Caco-2 (cell line): ENCODE results near the gene MPIG6B. TPM values are rescaled to one million over a fixed set of nuclear protein-coding genes. Genes with fewer than 3 reads are reported as not detected.
A peak's percentile ranks its signal among the peaks of the same experiment; 100 is the strongest.

Experiments used
- BruUV-seq: library from RNA; stranded (reverse); fragments of 400-500 nt; replicated peaks from 2 replicates; lab custom pipeline; 2021; lab: Mats Ljungman, UMichigan
- CTCF ChIA-PET: fragments of 300-600 bp; sonication (Branson Sonifier 250); formaldehyde crosslinking; loops from one replicate; lab custom pipeline; 2022; ENCODE audit warnings: antibody characterized with exemption; lab: Charles Lee
- POLR2A ChIA-PET: fragments of 300-600 bp; sonication (Branson Sonifier 250); formaldehyde crosslinking; loops from one replicate; lab custom pipeline; 2022; ENCODE audit warnings: antibody characterized with exemption; lab: Charles Lee
- DNase-seq, 2 experiments: peaks; one replicate each; pipeline versions ENCODE4 v3.0.0 to v3.0.0-alpha.2; 2020 to 2022
- H3K27me3 ChIP-seq: replicated peaks from 2 replicates; pipeline ENCODE4 v1.6.0; 2011; ENCODE audit warnings: low read length; ENCODE audit not compliant: control insufficient read depth, insufficient read depth
- H3K36me3 ChIP-seq: 2 replicates; pipeline ENCODE4 v1.5.1; 2011; ENCODE audit warnings: low read length; ENCODE audit not compliant: control insufficient read depth, insufficient read depth
- H3K4me1 ChIP-seq: fragments of 250-450 bp; sonication (Bioruptor Pico); 2 replicates; pipeline ENCODE4 v1.5.1; 2020; ENCODE audit warnings: mild to moderate bottlenecking
- H3K4me3 ChIP-seq: 2 replicates; pipeline ENCODE4 v1.5.1; 2011; ENCODE audit warnings: low read depth, mild to moderate bottlenecking, control low read depth, low read length
- H3K9me3 ChIP-seq: fragments of 250-450 bp; sonication (Bioruptor Pico); 2 replicates; pipeline ENCODE4 v1.5.1; 2020; ENCODE audit warnings: mild to moderate bottlenecking, moderate library complexity
- H3K27ac Mint-ChIP-seq: one replicate; pipeline ENCODE4 v1.8.0; 2022; ENCODE audit warnings: mixed read lengths; ENCODE audit not compliant: unreplicated experiment
- H3K27me3 Mint-ChIP-seq: one replicate; pipeline ENCODE4 v1.8.0; 2022; ENCODE audit warnings: mixed read lengths; ENCODE audit not compliant: insufficient read depth, unreplicated experiment
- H3K36me3 Mint-ChIP-seq: one replicate; pipeline ENCODE4 v1.8.0; 2022; ENCODE audit warnings: mild to moderate bottlenecking, mixed read lengths; ENCODE audit not compliant: insufficient read depth, unreplicated experiment
- H3K4me1 Mint-ChIP-seq: one replicate; pipeline ENCODE4 v1.8.0; 2022; ENCODE audit warnings: low read depth, mixed read lengths; ENCODE audit not compliant: unreplicated experiment
- H3K4me3 Mint-ChIP-seq: one replicate; pipeline ENCODE4 v1.8.0; 2022; ENCODE audit warnings: mild to moderate bottlenecking, moderate library complexity, mixed read lengths; ENCODE audit not compliant: unreplicated experiment
- H3K9me3 Mint-ChIP-seq: one replicate; pipeline ENCODE4 v1.8.0; 2022; ENCODE audit warnings: mixed read lengths; ENCODE audit not compliant: unreplicated experiment
- intact Hi-C: fragments of 100-400 bp; cut with micrococcal nuclease; formaldehyde crosslinking; loops from one replicate; pipeline ENCODE4 v1.10.0; 2022; ENCODE audit not compliant: unreplicated experiment
- total RNA-seq: library from RNA; stranded (reverse); gene quantifications from 2 replicates; pipeline ENCODE4 v1.2.3, GENCODE V29; 2022
- TF ChIP-seq, protein P1 (sequence below), 2 experiments: fragments of 200-600 bp in 1 of 2; IDR thresholded peaks; 1 replicate in 1 of 2; 2 replicates in 1 of 2; pipeline versions ENCODE4 v1.5.1 to v1.8.0; 2011 to 2022; ENCODE audit warnings: antibody characterized with exemption in 1 of 2, control low read depth in 1 of 2, inconsistent platforms in 1 of 2, low read depth in 1 of 2, low read length in 1 of 2, mild to moderate bottlenecking in 1 of 2, moderate library complexity in 1 of 2; ENCODE audit not compliant: insufficient read depth in 1 of 2, severe bottlenecking in 1 of 2, unreplicated experiment in 1 of 2

The MPIG6B gene
- total RNA-seq, 1 experiment from 2014 or later: not detected

DNA sequence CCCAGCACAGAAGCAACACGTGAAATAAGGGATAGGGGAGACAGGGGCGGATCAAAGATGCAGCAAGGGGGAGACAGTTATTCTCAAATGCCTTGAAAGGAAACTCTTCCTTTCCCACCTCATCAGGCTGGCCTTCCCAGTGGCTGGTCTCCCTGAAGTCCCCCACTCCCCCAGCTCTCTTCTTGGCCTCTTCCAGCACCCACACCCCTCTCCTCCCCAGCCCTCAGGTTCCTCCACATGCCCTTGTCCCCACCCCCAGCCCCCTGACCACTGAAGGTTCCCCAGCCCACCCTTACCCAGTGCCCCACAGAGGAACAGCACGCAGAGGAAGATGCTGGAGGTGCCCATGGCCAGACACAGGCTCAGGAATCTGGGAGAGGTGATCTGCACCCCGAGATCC lies 9.7 kb upstream of the MPIG6B start:
- intact Hi-C loops: no loop called here
- POLR2A ChIA-PET: interaction anchor here (0.9 to 1.9 kb wide), 3 partner anchors 10 to 149 kb away, joined by 5 to 11 read pairs (median 7); partner anchors contain the start of genes ABHD16A and NEU1
- peaks cover 38% of the 10 kb centered on the region for H3K4me1 ChIP-seq
- Mint-ChIP-seq H3K4me3 (peak overlapping the region; percentile 65), H3K27ac (peak overlapping the region; percentile 98), H3K36me3 (peaks cover 5% of the 10 kb centered on the region), H3K4me1 (peaks cover 44% of the 10 kb centered on the region), H3K9me3 (no peaks in the 10 kb centered on the region), H3K27me3 (no peaks in the 10 kb centered on the region)
- no peaks in the 10 kb centered on the region for H3K9me3 ChIP-seq
- CTCF ChIA-PET: interaction anchor here (1.0 to 1.7 kb wide), 4 partner anchors 16 to 93 kb away, joined by 3 to 6 read pairs (median 4); partner anchors contain the start of genes DDAH2 and LSM2
- H3K4me3 ChIP-seq: no peak overlapping the region
- no TSS peak for BruUV-seq
- no peak for DNase-seq
- H3K27me3 ChIP-seq: no peaks in the 10 kb centered on the region
- no peaks in the 10 kb centered on the region for H3K36me3 ChIP-seq
- TF ChIP-seq, protein P1, sequence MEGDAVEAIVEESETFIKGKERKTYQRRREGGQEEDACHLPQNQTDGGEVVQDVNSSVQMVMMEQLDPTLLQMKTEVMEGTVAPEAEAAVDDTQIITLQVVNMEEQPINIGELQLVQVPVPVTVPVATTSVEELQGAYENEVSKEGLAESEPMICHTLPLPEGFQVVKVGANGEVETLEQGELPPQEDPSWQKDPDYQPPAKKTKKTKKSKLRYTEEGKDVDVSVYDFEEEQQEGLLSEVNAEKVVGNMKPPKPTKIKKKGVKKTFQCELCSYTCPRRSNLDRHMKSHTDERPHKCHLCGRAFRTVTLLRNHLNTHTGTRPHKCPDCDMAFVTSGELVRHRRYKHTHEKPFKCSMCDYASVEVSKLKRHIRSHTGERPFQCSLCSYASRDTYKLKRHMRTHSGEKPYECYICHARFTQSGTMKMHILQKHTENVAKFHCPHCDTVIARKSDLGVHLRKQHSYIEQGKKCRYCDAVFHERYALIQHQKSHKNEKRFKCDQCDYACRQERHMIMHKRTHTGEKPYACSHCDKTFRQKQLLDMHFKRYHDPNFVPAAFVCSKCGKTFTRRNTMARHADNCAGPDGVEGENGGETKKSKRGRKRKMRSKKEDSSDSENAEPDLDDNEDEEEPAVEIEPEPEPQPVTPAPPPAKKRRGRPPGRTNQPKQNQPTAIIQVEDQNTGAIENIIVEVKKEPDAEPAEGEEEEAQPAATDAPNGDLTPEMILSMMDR (IDR thresholded peaks at IDR 0.05; ENCODE audit: insufficient read depth in 1 of 2, low read depth in 1 of 2, low read length in 1 of 2, severe bottlenecking in 1 of 2, unreplicated experiment in 1 of 2): no peak

DNA sequence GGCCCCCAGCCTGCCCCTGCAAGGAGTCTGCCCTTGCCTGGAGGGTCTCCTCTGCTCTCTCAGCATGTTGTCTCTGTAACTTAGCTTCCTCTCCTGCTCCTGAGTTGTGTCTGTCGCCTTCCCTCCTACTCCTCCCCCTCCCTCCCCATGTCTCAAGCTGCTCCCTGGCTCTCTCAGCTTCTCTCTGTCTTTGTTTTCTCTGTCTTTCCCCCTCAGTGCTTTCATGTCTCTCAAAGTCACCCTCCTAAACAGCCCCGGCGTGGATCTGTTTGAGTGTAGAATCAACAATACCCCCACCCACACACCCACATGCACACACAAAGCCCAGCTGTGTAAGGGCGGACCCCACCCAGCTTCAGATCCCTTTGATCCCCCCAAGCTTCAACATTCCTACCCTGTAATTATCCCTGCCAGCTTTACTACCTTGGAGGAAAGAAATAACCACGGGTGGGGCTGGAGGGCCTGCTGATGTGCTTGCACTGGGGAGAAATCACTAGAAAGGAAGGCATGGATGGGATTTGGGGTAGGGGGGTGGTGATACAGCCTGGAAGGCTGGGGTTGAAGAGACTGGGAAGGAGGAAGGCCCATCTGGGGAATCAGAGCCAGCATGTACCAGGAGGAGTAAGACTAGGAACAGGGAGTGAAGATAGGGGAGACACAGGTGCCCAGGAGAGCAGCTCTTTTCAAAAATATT lies 9.0 kb upstream of the MPIG6B start:
- intact Hi-C loops: no loop called here
- POLR2A ChIA-PET: interaction anchor here (0.8 to 1.9 kb wide), 6 partner anchors 11 to 149 kb away, joined by 3 to 11 read pairs (median 6); partner anchors contain the start of genes ABHD16A, CLIC1, HSPA1B and NEU1
- Histone ChIP-seq H3K27me3 (no peaks in the 10 kb centered on the region), H3K36me3 (no peaks in the 10 kb centered on the region), H3K4me3 (0 out of 2 replicates have a peak overlapping the region, but pooled peaks have one; percentile 5), H3K9me3 (no peaks in the 10 kb centered on the region), H3K4me1 (peaks cover 44% of the 10 kb centered on the region)
- Mint-ChIP-seq H3K27ac (peak overlapping the region; percentile 98), H3K4me3 (peak overlapping the region; percentile 65), H3K9me3 (no peaks in the 10 kb centered on the region), H3K4me1 (peaks cover 50% of the 10 kb centered on the region), H3K27me3 (no peaks in the 10 kb centered on the region), H3K36me3 (peaks cover 5% of the 10 kb centered on the region)
- CTCF ChIA-PET: interaction anchor here (0.7 to 1.7 kb wide), 5 partner anchors 15 to 93 kb away, joined by 3 to 6 read pairs (median 4); partner anchors contain the start of genes DDAH2 and LSM2
- no TSS peak for BruUV-seq
- DNase-seq: peak; percentile 52 to 77
- TF ChIP-seq, protein P1 (IDR thresholded peaks at IDR 0.05; ENCODE audit: insufficient read depth in 1 of 2, low read depth in 1 of 2, low read length in 1 of 2, severe bottlenecking in 1 of 2, unreplicated experiment in 1 of 2): no peak

DNA sequence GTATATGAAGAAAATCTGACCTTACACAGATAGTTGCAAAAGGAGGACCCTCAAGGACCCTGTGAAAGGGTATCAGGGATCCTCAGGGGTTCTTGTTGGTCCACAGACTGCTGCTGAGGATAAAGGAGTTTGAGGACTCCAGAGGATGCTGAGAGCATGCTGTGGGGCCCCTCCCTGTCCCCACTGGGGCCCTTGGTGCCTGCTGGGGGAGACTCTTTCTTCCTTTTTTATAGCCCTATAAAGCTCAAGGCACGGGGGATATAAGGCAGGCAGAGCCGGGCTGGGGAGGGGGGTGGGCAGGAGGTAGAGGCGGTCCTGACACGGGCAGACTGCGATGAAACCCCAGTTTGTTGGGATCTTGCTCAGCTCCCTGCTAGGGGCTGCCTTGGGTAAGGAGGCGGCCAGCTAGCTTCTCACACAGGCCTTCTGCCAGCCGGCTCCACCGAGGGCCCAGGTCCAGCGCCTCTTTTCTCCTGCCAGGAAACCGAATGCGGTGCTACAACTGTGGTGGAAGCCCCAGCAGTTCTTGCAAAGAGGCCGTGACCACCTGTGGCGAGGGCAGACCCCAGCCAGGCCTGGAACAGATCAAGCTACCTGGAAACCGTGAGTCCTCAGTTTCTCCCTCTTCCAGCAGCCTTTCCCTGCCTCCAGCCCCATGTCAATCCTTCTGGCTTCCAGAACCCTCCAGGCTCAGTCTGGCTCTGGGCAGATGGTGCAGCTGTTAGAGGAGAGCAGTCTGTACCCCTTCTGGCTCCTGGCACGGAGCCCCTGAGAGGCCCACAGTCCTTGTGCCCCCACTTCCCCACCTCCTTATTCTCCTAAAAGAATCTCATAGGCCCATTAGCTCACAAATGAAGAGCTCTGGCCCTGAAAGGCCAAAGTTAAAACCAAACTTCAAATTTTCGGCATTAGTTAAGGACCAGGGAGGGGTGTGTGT lies 7.9 kb upstream of the MPIG6B start, which contains the start of gene LY6G6D:
Gene LY6G6D (plus strand): TSS at position 327 of the 937 bp plus-strand sequence. CDS start 8 bp downstream, at position 335.
- Histone ChIP-seq H3K4me3 (no peak within 1 kb of the TSS), H3K27me3 (no peaks in the 10 kb centered on the region), H3K36me3 (no peaks in the 10 kb centered on the region), H3K4me1 (peaks cover 56% of the 10 kb centered on the region), H3K9me3 (no peaks in the 10 kb centered on the region)
- H3K36me3 Mint-ChIP-seq: peaks cover 5% of the 10 kb centered on the region
- H3K27me3 Mint-ChIP-seq: no peaks in the 10 kb centered on the region
- H3K9me3 Mint-ChIP-seq: no peaks in the 10 kb centered on the region
- BruUV-seq: no TSS peak
- POLR2A ChIA-PET: interaction anchor here (1.5 to 1.7 kb wide), 2 partner anchors 23 to 147 kb away, joined by 6 to 7 read pairs; partner anchors contain the start of gene NEU1
- TF ChIP-seq, protein P1 (IDR thresholded peaks at IDR 0.05; ENCODE audit: insufficient read depth in 1 of 2, low read depth in 1 of 2, low read length in 1 of 2, severe bottlenecking in 1 of 2, unreplicated experiment in 1 of 2): no peak
- CTCF ChIA-PET: interaction anchor here (1.1 to 1.7 kb wide), 2 partner anchors 14 to 34 kb away, joined by 3 to 6 read pairs; partner anchors contain the start of genes DDAH2 and LY6G5C
- H3K4me3 Mint-ChIP-seq: peak within 1 kb of the TSS; percentile 65
- peak within 1 kb of the TSS; percentile 98 for H3K27ac Mint-ChIP-seq
- H3K4me1 Mint-ChIP-seq: peaks cover 62% of the 10 kb centered on the region
- intact Hi-C loops: no loop called here
- DNase-seq: no peak
